HG03039 (cell line): Measurements from ENCODE around the gene ZDHHC19.

Experiments used
- ATAC-seq: cut with Tn5 transposase; IDR thresholded peaks from one replicate; pipeline ENCODE4 v1.9.1; 2021; ENCODE audit warnings: mild to moderate bottlenecking, moderate library complexity; ENCODE audit not compliant: unreplicated experiment

ZDHHC19 gene

DNA sequence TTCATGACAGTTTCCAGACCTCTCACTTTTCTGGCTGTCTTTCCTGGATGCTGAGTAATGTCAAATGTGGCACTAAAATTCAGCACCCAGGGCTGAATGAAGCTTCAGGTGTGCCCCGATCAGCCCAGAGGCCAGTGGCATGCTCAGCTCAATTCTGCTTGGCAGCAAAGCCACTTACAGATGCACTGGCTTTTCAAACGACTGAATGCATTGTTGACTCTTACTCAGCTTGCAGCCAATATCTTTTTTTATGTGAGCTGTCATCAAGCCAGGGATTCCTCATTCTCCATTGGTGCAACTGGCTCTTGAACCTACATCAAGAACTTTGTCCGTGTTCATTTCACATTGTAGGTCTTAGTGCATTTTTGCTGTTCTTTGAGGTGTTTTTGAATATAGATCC, 60.7 kb downstream of the ZDHHC19 start:
- ATAC-seq: no peak

DNA sequence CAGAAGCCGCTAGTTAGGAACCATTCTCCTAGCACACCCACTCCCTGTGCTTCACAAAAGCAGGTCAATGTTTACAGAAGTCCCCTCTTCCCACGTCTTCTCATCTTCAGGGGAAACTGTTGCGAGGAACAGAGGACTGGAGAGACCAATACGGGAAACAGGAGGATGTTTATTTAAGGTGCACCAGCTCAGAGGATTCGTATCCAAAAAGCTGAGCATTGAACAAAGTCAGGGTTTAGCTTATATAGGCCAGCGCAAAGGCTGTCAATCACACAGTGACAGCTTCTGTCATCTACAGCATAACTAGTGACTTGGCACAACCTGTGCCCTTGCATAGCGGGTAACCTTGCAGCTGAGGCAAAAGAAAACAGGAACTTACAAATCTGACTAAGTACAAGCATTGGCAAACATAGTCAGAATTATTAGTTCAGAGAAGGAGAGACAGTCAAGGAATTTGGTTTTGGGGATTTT, 61.3 kb downstream of the ZDHHC19 start:
- ATAC-seq: no peak

DNA sequence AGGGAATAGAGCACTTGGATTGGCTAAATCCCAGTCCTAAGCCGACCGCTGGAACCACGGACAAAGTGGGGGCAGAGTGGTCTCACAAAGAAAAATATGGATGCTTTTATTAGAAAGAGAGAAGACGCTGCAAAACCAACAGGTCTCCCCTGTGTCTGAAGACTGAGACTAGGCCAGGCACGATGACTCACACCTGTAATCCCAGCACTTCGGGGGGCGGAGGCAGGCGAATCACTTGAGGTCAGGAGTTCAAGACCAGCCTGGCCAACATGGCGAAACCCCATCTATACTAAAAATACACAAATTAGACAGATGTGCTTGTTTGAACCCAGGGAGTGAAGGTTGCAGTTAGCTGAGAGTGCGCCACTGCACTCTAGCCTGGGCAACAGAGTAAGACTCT, 61.8 kb downstream of the ZDHHC19 start:
- ATAC-seq: no peak
